GM19438 (cell line): ENCODE measurements around the gene LGALS14.
"Not testable (repeated sequence)": the region's sequence is repeated elsewhere in the genome, so short reads cannot be mapped to it uniquely, and the experiment has no call there.

Experiments
- ATAC-seq: cut with Tn5 transposase; IDR thresholded peaks from one replicate; pipeline ENCODE4 v1.9.1; 2021; ENCODE audit warnings: low read depth; ENCODE audit not compliant: unreplicated experiment

The LGALS14 gene

DNA sequence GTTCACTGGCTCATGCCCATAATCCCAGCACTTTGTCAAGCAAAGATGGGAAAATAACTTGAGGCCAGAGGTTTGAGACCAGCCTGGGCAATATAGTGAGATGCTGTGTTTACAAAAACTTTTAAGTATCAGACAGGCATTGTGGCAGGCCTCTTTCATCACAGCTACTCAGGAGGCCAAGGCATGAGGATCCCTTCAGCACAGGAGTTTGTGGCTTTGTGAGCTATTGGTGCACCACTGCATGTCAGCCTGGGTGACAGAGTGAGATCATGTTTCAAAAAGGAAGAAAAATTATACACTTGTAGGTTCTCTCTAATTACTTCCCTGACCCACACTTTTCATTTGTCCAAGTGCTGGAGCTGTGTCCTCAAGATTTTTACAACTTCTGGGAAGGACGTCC lies 11.5 kb upstream of the LGALS14 start:
- ATAC-seq = no peak

DNA sequence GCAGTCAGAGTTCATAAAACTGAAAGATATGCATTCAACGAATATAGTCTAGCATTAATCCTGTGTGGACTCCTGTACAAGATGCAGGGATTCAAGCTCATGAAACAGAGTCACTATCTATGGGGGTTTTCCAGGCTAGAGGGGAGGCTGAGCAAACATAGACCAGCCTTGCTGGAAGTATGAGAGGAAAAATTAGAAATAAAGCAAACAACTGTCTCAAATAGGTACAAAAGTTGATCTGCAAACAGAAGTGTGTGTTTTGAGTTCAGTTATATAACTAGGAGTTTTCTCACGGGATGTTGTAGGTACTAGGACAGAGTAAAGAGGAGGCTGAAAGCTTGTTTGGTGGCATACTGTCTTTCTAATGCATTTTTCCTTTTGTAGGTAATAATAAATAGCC lies 8.5 kb upstream of the LGALS14 start:
- ATAC-seq = no peak

DNA sequence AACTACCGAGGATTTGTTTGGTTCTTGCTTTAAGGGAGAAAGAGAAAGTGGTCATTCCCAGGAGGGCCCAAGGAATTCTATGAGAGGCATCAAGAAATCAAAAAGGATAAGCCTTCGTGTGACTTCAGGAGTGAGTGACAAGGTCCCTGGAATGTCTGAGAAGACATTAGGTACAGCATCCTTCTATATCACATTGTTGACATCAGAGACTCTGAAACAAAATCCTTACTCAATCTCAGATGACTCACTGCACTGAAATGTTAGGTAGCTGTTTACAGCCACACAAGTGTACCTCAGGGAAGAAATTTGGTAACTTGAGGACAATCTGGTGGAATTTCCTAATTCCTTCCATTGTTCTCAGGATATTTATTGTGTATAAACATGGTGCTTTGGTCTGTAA lies 7.9 kb upstream of the LGALS14 start:
- no peak for ATAC-seq

DNA sequence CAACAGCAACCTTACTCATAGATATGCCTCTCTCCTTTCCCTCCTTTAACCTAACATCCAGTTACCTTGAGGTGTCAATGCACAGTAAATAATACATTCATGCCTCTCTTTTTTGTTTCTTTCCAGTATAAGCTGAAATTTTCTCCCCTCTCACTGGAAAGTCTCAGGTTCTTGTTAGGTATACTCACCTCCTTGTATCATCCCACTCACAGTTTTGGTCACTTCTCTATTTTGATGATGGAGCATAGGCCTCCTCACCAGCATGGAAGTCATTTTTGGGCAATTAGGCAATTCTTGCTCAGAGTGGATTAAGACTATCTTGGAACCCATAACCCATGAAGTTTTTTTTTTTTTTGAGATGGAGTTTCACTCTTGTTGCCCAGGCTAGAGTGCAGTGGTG lies 5.7 kb upstream of the LGALS14 start:
- no peak for ATAC-seq

DNA sequence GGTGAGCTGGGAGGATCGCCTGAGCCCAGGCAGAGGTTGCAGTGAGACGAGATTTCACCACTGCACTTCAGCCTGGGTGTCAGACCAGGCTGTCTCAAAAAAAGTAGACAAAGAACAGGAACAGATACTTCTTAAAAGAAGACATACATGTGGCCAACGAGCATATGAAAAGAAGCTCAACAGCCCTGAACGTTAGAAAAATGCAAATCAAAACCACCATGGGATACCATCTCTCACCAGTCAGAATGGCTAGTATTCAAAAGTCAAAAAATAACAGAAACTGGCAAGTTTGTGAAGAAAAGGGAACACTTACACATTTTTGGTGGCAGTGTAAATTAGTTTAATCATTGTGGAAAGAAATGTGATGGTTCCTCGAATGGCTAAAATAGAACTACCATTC lies 3.0 kb upstream of the LGALS14 start:
- peak; percentile 56 for ATAC-seq

DNA sequence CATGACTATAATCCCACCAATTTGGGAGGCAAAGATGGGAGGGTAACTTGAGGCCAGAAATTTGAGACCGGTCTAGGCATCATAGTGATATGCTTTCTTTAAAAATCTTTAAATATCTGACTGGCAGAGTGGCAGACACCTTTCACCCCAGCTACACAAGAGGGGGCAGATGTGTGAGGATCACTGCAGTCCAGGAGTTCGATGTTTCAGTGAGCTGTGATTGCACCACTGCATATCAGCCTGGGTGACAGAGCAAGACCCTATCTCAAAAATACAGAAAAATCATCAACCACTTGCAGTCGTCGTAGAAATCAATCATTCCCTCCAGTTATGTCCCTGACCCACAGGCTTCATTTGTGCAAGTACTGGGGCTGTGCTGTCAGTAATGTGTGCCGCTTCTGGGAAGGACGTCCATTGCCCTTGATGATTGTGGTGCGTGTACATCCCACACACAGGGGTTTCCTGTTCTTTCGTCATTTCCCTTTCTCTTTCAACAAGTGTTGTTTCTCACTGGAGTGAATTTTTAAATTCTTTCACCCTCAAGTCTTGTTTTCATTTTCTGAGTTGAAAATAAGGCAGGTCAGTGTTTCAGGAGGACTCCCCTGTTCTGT lies 1.4 kb downstream of the LGALS14 start:
- ATAC-seq = no peak

DNA sequence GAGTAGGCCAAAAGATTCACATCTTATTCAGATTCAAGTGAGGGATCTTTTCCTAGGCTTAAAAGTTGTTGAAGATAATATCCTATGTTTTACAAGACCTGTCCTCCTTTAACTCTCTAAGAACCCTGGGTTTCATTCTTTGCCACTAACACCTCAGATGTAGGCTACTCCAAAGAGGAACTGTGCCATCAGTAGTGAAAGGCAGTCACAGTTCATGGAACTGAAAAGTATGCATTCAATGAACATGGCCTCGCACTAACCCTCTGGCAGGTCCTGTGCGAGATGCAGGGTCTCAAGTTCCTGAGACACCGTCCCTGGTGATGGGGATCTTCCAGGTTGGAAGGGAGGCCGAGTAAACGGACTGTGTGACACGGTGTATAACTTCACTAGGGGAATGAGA lies 4.3 kb downstream of the LGALS14 start:
- no peak for ATAC-seq

DNA sequence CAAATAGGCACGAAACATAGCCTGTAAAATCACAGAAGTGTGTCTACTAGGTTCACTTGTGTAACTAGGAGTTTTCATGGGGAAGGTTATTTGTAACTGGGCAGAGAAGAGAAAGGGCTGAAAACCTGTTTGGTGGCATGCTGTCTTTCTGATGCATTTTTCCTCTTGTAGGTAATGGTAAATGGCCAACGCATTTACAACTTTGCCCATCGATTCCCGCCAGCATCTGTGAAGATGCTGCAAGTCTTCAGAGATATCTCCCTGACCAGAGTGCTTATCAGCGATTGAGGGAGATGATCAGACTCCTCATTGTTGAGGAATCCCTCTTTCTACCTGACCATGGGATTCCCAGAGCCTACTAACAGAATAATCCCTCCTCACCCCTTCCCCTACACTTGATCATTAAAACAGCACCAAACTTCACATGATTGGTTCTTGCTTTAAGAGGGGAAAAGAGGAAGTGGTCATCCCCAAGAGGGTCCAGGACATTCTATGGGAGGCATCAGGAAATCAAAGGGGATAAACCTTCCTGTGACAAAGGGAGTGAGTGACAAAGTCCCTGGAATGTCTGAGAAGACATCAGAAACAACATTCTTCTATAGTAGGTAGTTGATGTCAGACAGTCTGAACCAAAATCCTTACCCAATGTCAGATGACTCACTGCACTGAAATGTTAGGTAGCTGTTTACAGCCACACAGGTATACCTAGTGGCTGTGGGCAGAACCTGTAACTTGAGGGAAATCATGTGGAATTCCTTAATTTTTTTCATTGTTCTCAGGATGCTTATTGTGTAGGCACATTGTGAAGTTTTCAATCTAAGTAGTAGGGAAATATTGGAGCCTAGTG lies 5.0 kb downstream of the LGALS14 start:
- no peak for ATAC-seq

DNA sequence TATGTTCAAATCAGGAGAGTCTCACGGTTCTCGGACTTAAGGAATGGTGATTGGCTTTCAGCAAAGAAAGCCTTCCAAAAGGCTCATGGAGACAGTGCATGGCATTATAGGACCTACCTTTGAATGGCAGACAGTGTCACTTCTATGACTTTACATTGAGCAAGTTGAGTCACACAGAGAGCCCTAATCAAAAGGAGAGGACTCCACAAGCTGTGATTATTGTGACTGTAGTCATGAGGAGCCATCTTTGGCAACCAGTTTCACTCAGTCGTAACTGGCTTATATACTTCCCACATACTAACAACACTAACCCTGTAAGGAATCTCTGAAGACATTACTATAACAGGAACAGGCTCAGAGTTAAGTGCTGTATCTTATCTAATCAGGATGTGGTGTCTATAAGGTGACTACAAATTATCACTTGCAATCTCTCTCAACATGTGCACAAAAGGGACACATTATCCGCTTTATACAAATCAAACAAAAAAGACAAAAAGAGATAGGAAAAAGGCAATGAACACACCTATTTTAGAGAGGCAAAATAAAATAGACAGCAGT lies 6.1 kb downstream of the LGALS14 start:
- ATAC-seq = no peak

DNA sequence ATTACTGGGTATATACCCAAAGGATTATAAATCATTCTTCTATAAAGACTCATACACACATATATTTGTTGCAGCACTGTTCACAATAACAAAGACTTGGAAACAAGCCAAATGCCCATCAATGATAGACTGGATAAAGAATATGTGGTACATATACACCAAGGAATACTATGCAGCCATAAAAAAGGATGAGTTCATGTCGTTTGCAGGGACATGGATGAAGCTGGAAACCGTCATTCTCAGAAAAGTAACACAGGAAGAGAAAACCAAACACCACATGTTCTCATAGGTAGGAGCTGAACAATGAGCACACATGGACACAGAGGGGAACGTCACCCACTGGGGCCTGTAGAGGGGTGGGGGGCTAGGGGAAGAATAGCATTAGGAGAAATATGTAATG lies 15.9 kb downstream of the LGALS14 start:
- ATAC-seq = not testable (repeated sequence)

DNA sequence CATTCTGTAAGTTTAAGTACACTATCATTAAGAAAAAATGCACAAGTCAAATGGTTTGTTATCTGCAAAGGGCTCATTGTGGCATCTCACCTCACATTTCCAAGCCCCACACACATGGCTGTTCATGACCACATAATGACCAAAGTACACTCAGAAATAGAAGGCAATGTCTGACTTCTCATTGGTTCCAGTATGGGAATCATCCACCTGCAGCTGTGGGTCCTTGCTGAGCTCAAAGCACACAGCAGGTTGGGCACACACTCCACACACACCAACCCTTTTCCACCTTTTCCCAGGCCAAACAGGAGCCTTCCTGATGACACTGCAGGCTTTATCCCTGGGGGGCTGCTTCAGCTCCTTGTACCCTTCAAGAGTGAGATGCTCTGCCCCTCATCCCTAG lies 21.7 kb downstream of the LGALS14 start:
- no peak for ATAC-seq

DNA sequence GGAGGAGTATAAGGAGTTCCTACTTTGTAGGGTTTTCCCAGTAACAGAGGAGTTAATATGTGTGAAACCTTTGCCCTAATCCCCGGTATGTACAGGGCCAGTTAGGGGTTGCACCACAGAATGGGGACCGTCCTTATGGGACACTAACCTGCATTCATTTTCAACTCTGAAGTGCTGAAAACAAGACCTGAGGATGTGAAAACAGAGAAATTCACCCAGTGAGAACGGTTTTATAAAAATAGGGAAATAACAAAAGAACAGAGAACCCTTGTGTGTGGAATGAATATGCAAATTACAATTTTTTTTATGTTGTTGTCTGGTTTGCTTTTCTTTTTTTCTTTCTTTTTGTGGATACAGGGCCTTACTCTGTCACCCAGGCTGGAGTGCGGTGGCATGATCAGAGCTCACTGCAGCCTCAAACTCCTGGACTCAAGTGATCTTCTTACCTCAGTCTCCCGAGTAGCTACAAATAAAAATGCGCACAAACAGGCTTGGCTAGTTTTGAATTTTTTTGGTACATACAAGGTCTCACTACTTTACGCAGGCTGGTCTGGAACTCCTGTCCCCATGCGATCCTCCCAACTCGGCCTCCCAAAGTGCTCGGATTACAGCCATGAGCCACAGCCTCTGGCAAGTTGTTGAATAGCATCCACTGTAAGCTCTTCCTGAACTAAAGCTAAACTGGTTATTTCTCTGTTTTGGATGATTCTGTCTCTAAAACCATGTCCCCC lies 23.0 kb downstream of the LGALS14 start:
- ATAC-seq = no peak

DNA sequence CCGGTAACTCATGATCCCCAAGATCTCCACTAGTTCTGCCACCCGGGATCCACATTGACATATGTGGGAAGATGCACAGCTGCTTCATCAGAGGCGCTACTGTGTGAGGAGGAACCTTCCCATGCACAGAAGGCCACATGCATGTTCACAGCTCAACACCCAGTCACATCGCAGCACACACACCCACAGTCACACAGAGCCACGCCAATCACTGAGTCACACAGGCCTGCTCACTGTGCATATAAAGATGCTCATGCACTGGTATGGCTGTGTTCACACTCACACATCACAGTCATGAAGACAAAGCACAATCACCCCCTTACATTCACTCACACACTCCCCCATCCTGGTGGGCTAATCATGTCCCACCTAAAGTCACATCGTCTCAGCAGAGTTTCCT lies 23.8 kb downstream of the LGALS14 start:
- ATAC-seq = no peak

DNA sequence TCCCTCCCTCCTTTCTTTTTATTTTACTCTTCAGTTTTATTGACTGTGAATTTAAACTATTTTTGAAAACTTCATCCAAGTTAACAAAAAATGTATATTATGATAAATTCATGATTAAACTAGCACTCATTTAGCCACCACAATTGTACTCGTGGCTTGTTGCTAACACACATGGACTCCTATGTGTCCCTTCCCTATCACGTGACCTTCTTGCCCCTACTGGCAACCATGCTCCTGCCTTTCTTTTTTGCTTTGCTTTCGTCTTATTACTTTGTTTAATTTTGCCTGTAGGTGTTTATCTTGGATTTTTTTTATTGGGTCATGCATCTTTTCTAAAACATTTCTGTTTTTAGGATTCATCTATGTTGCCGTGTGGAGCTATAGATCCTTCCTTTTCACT lies 25.3 kb downstream of the LGALS14 start:
- no peak for ATAC-seq

DNA sequence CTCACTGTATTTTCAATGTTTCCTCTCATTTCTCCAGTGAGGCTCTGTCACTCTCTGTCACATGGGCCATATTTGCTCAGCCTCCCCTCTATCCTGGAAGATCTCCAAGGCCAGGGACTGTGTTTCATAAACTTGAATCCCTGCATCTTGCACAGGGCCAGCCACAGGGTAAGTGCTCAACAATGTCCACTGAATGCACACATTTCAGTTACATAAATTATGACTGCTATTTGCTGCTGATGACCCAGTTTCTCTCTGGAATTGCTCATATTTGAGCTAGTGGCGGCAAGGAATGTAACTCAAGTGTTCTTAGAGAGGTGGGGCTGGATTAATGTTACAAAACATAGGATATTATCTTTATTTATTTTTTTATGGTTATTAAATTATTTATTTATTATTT lies 27.4 kb downstream of the LGALS14 start:
- ATAC-seq = no peak

DNA sequence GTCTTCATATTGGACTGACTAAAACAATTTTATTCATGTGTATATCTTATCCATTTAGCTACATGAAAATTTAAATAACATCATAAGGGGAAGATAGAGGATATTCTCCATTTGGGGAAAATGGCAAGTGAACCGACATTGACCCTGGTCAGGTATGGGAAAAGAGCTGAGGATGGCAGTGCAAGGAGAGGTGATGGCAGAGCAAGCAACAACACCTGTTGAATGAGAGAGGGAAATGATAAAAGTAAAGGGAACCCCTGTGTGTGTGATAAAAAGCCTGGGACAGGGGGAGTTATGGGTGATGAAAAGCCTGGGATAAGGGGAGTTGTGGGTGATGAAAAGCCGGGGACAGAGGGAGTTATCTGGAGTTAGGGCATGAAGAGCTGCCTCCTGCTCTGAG lies 29.6 kb downstream of the LGALS14 start:
- ATAC-seq = no peak

DNA sequence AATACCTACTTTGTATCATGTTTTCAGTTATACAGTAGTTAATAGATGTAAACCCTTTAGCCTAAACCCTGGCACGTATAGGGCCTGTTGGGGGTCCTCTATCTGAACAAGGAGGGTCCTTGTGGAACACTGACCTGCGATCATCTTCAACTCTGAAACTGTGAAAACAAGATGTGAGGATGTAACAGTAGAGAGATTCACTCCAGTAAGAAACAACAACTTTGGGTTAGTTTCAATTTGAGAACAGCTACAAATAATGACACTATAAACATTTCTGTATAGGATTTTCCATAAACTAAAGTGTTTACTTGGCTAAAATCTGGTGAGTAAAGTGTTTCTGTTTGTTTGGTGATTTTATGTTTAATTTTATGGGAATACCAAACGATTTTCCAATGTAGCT lies 31.4 kb downstream of the LGALS14 start:
- ATAC-seq = no peak

DNA sequence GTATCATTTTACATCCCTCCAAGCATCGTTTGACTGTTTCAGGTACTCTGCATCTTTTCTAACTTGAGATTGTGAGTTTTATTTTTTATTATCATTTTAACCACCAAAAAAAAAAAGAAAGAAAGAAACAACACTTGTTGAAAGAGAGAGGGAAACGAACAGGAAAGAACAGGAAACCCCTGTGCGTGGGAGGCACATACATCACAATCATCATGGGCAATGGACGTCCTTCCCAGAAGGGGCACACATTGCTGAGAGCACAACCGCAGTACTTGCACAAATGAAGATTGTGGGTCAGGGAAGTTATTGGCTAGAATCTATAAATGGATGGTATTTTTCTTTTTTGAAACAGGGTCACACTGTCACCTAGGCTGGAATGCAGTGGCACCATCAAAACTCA lies 31.8 kb downstream of the LGALS14 start:
- ATAC-seq = no peak

DNA sequence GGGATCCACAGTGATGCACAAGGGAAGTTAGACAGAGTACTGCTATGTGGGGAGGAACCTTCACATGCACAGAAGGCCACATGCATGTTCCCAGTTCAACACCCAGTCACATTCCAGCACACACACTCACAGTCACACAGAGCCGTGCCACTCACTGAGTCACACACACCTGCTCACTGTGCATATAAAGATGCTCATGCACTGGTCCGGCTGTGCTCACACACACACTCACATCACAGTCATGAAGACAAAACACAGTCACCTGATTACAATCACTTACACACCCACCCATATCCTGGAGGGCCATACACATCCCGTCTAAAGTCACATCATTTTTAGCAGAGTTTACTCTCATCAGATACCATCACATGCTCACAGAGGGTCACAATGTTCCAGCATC lies 33.1 kb downstream of the LGALS14 start:
- ATAC-seq = no peak

DNA sequence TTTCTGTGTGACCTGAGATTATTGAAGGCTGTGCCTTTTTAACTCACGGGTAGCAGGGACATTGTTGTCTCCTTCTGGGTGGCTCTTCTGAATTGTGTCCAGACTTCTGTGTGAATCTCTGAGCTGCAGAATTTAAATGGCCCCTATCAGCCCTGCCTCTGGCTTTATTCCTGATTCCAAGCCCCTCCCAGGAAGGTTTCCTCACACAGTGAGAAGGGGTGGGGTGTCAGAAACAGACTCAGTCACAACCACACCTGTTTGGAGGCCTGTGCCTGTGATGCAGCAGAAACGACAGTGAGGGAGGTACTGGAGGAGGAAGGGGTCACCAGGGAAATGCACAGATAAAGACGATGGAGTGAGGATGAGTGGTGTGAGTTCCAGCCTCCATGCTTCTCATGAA lies 33.6 kb downstream of the LGALS14 start, which contains the start of gene CLC:
CLC (minus strand) TSS at position 139 of the 400 bp plus-strand sequence; CDS start at position 62, 77 bp downstream.
- ATAC-seq = no peak

DNA sequence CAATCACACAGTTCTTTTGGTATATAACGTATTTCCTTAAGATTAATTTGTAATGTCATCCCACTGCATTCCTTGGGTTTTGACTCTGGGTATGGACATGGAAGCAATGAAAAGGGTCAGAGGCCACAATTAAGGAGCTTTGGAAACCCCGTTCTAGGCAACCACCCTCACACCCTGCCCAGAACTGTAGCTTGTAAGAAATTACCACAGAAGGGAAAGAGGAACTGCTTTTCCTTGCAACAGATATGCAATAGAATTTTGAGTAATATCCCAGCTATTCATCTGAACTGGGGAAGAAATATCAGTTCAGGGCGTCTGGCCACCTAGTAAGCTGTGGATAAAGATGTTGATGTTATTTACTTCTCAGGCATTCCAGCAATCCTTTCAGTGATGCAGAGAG lies 34.5 kb downstream of the LGALS14 start:
- ATAC-seq = no peak
